ENCODE measurements around the gene PLEKHN1.

The PLEKHN1 gene

GRCh38 chr1:1024771-1025699 lies 58.8 kb downstream of the PLEKHN1 start:
- Histone ChIP-seq H3K9ac (ENCODE audit: low read length) (no peak overlapping the region), H3K27me3 (replicated peaks; ENCODE audit: control insufficient read depth, insufficient read depth, low read length) (peaks cover 3% of the 10 kb centered on the region), H3K36me3 (ENCODE audit: control insufficient read depth, insufficient read depth, low read length, severe bottlenecking) (no peaks in the 10 kb centered on the region), H3K4me3 (ENCODE audit: low read length) (no peak overlapping the region), H3K9me3 (ENCODE audit: control insufficient read depth, low read length) (no peaks in the 10 kb centered on the region), H3K4me1 (ENCODE audit: control insufficient read depth, insufficient read depth, low read length) (peaks cover 4% of the 10 kb centered on the region)
- DNase-seq (ENCODE audit: low read depth): no peak

All from adipocyte (in vitro differentiated cells).